HG03571 (cell line): ENCODE data around the gene FAM89A.
"Not testable (repeated sequence)": the region's sequence is repeated elsewhere in the genome, so short reads cannot be mapped to it uniquely, and the experiment has no call there.

Source experiments
- ATAC-seq: cut with Tn5 transposase; IDR thresholded peaks from one replicate; pipeline ENCODE4 v1.9.1; 2021; ENCODE audit not compliant: unreplicated experiment

The FAM89A gene

DNA sequence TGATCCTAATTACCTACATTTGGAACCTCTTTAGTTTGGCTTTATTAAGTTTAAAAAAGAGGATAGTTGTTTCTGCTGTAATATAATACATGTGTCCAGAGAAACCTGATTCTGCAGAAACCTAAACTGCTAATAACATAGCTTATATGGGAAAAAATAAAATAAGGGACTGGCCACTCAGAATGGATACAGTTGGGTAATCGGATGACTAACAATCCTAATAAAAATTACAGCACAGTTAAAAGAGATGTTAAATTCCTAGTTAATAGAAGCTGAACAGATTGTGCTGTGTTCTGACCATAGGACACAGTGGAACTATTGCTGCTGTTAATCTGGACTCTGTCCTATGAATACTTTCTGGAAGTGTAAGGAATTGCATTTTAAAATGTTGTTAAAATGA lies 45.2 kb downstream of the FAM89A start:
- ATAC-seq = no peak

GRCh38 chr1:230992100-230992774 lies 47.8 kb downstream of the FAM89A start:
- ATAC-seq = no peak

GRCh38 chr1:230987448-230987847 lies 52.6 kb downstream of the FAM89A start:
- no peak for ATAC-seq

DNA sequence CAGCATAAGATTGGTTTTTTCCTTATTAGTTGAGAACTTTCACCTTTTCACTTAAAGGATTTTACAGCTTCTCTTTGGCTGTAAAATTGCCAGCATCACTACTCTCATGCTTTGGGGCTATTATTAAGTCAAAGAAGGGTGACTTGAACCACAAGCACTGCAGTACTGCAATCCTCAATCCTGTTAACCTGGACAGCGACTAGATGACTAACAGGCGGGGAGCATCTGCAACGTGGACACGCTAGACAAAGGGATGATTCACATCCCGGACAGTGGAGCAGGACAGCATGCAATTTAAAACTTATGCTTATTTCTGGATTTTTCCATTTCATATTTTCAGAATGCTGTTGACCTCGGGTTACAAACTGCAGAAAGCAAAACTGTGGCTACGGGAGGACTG lies 53.1 kb downstream of the FAM89A start:
- ATAC-seq = no peak

DNA sequence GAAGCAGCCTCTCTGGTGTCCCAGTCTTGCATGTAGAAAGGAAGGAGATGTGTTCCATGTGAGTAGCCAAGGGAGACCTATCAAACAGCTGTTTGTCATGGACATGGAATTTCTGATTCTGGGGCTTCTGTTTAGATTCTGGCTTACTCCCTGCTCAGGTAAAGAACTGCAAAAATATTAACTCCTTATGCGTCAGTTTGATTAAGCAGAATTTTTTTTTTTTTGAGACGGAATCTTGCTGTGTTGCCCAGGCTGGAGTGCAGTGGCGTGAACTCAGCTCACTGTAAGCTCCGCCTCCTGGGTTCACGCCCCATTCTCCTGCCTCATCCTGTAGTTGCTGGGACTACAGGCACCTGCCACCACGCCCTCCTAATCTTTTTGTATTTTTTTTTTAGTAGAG lies 54.3 kb downstream of the FAM89A start:
- no peak for ATAC-seq

DNA sequence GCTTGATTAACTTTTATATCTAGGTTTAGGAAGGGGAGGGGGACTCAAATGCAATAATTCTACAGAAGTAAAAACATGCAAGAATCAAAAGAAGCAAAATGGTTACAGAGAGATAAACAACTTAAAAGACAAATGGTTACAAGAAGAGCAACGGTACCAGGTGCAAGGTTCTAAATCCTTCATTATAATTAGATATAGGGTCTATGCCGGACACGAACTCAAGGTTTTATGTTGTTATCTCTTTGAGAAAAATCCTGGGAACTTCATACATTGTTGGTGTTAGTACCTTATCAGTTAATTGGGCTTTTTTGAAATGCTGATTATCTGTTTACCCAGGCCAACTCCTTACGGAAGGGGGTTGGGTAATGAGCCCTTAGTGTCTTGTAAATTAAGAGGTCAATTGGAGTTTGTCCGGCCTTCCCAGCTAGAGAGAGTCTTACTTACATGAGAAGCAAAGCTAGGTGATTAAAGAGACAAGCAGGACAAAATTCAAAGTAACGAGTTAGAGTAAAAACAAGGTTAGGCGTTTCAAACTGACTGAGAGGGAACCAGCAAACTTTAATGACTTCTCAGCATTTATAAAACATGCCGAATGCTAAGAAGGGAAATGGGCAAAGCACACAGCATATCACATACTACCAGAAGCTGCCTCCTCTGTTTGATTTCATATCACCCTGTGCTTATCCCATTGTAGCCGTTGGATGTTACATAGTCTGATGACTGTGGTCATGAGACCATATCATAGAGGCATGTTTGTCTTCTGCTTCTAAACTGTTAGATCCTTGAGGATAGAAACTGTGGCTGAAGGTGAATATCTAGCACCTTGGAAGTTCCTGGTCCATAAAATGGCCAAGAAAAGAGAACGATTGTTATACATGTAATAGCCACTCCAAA lies 55.2 kb downstream of the FAM89A start:
- not testable (repeated sequence) for ATAC-seq

GRCh38 chr1:230983811-230984210 lies 56.2 kb downstream of the FAM89A start:
- ATAC-seq = no peak

DNA sequence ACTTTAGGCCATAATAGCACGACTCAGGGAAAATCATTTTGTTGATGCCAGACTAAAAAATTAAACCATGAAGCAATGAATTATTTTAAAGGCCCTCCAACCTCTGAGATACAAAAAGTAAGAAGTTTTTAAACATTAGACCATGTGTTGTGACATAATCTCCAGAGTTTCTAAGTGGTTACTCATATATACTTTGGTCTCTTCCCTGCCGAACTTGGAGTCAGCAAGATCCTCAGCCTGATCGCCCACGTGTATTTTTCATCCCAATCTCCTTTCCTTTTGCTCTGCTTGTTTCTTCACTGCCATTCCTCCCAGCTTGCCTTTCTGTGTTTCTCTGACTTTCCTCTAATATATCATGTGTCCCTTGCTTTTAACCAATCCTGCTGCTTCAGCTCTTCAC lies 57.4 kb downstream of the FAM89A start:
- no peak for ATAC-seq

- no peak for ATAC-seq
These were observed 60.1 kb downstream of the FAM89A start for GRCh38 chr1:230979952-230980351.

DNA sequence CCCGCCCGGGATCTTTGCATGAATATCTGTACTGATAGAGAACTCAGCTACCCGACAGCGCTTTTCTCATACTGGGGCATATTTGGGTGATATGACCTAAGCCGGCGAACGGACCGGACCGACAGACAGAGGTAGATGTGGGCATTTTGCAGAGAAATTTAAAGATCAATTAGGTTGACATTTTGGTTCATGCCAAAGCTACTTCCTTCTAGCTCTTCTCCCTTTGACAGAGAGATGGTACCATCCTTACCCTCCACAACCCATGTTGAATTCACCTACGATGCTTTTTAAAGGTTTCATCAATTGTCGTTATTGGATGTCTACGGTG lies 60.7 kb downstream of the FAM89A start:
- no peak for ATAC-seq

GRCh38 chr1:230978491-230979388 lies 61.3 kb downstream of the FAM89A start, which contains the start of the genes ARV1 and TTC13:
TSS of gene ARV1 (plus strand) at chr1:230979094. CDS start at chr1:230979106, 12 bp downstream.
TSS of gene TTC13 (minus strand) at chr1:230978861. CDS start at chr1:230978830, 31 bp downstream.
- ATAC-seq = peak; percentile 87

- peak; percentile 4 for ATAC-seq
These were observed 62.1 kb downstream of the FAM89A start for GRCh38 chr1:230977761-230978490.

DNA sequence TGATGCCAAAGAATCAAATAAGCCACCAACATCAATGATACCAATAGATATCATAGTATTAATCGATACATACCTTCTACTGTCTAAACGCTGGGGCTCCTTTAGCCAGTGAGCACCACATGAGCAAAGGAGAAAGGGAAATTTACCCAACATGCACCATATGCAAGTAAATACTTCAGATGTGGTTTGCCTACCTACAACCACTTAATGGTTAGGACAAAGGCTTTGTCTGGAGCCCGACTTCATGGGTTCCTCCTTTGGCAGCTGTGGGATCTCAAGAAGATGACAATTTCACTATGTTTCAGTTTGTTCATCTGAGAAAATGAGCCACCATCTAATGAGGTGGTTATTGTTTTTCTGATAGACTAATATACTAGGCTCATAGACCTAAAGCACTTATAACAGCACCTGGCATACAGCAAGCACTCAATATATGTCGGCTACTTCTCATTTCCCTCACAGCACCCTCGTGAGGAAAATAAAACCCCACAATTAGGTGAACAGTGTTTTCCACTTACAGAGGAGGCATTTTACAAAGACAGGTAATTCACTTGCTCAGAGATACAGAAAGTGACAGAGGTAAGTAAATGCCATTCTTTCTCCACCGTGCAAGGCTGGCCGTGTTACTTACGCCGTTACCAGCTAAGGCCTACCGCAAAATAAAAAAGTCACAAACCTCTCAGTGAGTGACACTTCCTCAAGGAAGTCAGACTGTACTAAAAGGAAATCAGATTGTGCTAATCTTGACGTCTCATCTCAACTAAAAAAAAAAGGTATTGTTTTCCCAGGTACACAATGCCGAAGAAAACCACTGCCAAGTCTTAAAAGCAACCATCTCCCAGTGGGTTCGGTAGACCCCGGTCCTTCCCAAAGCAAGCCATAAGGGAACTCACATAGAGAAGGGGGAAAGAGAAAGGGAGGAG lies 63.0 kb downstream of the FAM89A start:
- no peak for ATAC-seq

DNA sequence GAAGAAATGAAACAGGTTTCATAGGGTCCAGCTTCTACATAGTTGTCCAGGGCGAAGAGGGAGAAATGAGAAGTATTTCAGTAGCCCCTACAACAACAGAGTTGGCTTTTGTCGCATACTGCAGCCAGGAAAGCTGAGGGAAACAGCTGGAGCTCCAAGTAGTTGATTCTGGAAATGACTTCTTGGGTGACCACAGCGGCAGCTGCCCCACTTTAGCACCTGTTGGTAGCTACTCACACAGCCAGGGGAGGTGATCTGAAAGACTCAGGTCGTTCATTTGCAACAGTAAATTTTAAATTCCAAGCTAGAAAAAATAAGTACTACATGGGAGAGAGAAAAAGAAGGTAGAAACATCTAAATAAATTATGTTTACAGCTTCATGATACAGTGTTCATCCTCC lies 63.7 kb downstream of the FAM89A start:
- ATAC-seq = no peak

- no peak for ATAC-seq
These were observed 64.4 kb downstream of the FAM89A start for GRCh38 chr1:230975636-230976035.

DNA sequence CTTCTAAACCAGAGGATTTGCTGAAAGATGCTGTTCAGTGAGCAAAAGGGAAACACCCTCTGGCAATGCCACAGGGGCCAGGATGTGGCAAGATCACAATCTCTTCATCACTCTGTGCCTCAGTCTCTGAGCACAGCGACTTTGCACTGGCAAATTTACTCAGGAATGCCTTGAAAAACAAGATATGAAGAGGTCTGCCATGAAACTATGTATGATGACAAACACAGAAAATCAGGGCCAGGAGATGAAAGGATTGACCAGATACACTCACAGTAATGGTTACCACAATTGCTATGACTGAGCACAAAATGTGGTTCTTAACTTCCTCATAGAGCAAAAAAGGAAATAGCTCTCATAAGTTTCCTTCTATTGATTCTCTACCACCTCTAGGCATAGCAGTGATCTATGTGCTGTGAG lies 67.2 kb downstream of the FAM89A start:
- peak; percentile 70 for ATAC-seq

DNA sequence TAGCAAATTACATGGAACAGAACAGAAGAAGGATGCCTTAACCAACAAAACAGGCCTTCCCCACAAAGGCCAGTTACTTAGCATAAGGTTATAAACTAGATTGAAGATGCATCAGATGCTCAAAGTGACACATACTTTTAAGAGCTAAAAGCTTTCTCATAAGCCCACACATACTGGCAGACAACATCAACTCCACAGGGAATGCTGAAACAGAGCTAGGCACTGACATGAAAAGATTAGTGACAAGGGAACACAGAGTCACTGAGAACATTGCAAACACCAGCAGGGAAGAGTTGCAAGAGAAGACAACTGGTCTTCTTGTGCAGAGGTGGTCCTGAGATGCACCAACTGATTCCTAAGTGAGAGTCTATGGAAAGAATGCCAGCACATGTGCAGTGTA lies 68.3 kb downstream of the FAM89A start:
- no peak for ATAC-seq

DNA sequence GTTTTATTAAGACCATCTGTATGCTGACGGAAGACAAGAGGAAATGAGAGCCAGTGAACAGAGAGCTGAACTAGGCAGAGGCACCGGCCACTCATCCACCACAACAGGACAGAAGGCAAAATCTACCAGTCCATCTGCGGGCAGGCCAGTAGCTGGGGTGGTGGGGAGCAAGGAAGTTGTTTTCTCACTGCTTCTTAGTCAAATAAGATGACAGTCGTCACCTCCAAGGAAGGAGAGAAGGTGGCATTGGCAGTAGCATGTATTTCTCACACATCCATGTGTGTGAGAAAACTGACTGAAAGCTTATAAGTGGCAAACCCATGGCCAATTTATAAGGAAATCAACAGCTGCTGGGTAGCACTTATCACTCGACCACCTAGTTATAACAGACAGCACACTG lies 69.6 kb downstream of the FAM89A start:
- ATAC-seq = no peak
